Stimulated activated naive CD8-positive, alpha-beta T cell treated with anti-CD3 and anti-CD28 coated beads, Interleukin-15, Interleukin-2, amounts not matched to agents 100 ng/mL and 50 ng/mL, for 24 hours (primary cell): Measurements from ENCODE around the gene ENTPD5.
"Not testable (repeated sequence)": the region's sequence is repeated elsewhere in the genome, so short reads cannot be mapped to it uniquely, and the experiment has no call there.

ENCODE experiments used
- H3K27ac Mint-ChIP-seq: one replicate; pipeline ENCODE4 v1.8.0; 2021; ENCODE audit warnings: mild to moderate bottlenecking, mixed read lengths
- H3K27me3 Mint-ChIP-seq: one replicate; pipeline ENCODE4 v1.8.0; 2021; ENCODE audit warnings: mixed read lengths
- H3K36me3 Mint-ChIP-seq: one replicate; pipeline ENCODE4 v1.8.0; 2021; ENCODE audit warnings: low read depth, mixed read lengths
- H3K4me1 Mint-ChIP-seq: one replicate; pipeline ENCODE4 v1.8.0; 2021; ENCODE audit warnings: low read depth, mixed read lengths
- H3K4me3 Mint-ChIP-seq: one replicate; pipeline ENCODE4 v1.8.0; 2021; ENCODE audit warnings: mild to moderate bottlenecking, mixed read lengths
- H3K9me3 Mint-ChIP-seq: one replicate; pipeline ENCODE4 v1.8.0; 2021; ENCODE audit warnings: mixed read lengths

The ENTPD5 gene

DNA sequence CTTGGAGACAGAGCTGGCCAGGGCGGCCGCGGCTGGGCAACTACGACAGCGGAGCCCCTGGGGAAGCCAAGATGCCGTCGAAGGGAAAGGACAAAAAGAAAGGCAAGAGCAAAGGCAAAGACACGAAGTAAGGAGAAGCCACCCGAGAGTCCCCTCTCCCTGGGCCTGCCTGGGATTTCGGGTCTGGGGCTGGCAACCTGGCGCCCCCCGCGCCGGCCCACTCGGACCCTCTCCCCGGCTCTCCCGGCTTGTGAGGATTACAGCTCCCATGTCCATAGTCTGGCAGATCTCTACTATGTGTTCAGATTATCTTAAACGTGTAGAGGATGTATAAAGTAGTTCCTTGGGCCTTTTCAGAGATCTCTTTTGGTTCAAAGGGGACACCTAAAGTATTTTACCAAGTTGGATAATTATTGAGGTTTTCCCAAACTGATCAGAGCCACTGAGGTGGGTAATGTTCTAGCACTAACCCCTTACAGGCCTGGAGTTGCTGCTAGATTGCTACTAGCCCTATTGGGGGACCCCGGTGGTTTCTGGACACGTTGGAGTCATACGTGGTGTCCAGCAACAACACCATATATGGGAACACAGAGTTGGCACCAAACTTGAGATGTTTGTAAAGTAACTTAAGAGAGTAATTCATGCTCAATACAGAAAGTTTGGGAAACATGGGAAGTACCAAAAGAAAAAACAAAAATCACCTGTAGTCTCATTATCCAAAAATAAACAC, 485 bp upstream of the ENTPD5 start:
- Mint-ChIP-seq H3K4me3 (peak overlapping the region; percentile 86), H3K4me1 (peaks cover 22% of the 10 kb centered on the region), H3K36me3 (no peaks in the 10 kb centered on the region), H3K27ac (peak overlapping the region; percentile 88), H3K27me3 (no peaks in the 10 kb centered on the region), H3K9me3 (no peaks in the 10 kb centered on the region)

DNA sequence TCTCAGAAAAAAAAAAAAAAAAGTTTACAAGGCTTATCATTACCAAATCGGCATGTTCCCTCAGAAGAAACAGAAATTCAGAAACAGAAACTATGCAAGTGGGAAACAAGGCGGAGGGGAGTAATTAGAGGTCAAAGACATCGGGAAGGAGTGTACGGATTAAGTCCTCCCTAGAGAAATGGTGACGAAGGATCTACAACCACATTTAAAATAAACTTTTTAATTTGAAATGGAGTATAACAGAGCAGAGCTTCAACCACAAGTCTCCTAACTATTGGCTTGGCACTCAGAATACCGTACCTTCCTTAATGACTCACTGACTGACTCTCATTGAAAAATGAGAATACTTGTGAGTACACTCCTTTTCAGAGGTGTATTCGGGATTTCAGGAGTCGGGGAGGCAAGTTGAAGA, 908 bp downstream of the ENTPD5 start:
- Mint-ChIP-seq H3K9me3 (no peaks in the 10 kb centered on the region), H3K4me3 (peak overlapping the region; percentile 99), H3K4me1 (peaks cover 22% of the 10 kb centered on the region), H3K36me3 (peaks cover 2% of the 10 kb centered on the region), H3K27me3 (no peaks in the 10 kb centered on the region), H3K27ac (peak overlapping the region; percentile 96)

DNA sequence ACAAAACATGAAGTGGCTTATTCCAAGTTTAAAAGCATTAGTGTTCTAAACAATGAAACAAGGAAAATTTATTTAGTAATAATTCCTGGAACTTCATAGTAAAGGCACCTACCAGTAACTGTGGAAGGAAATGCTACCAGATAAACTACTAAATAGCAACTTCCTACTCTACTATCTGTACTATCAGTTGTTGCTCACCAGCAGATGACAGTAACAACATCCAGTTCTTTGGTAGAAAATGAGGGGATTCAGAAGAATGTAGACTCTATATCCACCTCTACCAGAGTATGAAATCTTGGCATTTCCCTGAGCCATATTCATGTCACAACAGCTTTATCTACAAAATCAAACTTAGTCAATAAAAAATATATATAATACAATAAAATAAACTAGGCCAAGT, 3.1 kb downstream of the ENTPD5 start:
- Mint-ChIP-seq H3K36me3 (peaks cover 8% of the 10 kb centered on the region), H3K9me3 (no peaks in the 10 kb centered on the region), H3K4me1 (peaks cover 22% of the 10 kb centered on the region), H3K27ac (no peak overlapping the region), H3K4me3 (no peak overlapping the region), H3K27me3 (no peaks in the 10 kb centered on the region)

DNA sequence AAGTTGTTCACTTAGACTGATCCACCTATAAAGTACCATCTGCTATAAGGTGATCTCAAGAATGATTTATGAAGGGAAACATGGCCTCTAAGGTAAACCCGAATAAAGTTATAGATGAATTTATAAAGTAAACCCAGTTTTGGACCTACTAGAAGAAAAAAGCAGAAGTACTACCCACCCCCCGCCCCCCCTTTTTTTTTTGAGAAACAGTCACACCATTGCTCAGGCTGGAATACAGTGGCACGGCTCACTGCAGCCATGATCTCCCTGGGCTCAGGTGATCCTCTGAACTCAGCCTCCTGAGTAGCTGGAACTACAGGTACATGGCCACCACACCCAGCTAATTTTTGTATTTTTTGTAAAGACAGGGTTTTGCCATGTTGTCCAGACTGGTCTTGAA, 3.9 kb downstream of the ENTPD5 start:
- H3K36me3 Mint-ChIP-seq: peaks cover 13% of the 10 kb centered on the region
- no peak overlapping the region for H3K4me3 Mint-ChIP-seq
- H3K9me3 Mint-ChIP-seq: no peaks in the 10 kb centered on the region
- H3K4me1 Mint-ChIP-seq: peaks cover 21% of the 10 kb centered on the region
- no peaks in the 10 kb centered on the region for H3K27me3 Mint-ChIP-seq
- no peak overlapping the region for H3K27ac Mint-ChIP-seq

DNA sequence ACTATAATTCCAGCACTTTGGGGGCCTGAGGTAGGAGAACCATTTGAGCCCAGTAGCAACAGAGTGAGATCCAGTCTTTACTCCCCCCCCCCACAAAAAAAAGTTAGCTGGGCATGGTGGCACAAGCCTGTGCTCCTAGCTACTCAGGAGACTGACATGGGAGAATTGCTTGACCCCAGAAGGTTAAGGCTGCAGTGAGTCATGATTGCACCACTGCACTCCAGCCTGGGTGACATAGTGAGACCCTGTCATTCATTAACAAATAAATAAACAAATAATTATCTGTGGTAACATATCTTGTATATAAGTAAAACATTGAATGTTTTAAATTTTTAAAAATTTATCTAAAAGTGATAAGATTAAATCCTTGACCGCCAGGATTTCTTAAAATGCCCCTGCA, 4.8 kb downstream of the ENTPD5 start:
- no peaks in the 10 kb centered on the region for H3K27me3 Mint-ChIP-seq
- H3K27ac Mint-ChIP-seq: no peak overlapping the region
- H3K4me3 Mint-ChIP-seq: no peak overlapping the region
- H3K4me1 Mint-ChIP-seq: peaks cover 13% of the 10 kb centered on the region
- H3K9me3 Mint-ChIP-seq: no peaks in the 10 kb centered on the region
- peaks cover 17% of the 10 kb centered on the region for H3K36me3 Mint-ChIP-seq

DNA sequence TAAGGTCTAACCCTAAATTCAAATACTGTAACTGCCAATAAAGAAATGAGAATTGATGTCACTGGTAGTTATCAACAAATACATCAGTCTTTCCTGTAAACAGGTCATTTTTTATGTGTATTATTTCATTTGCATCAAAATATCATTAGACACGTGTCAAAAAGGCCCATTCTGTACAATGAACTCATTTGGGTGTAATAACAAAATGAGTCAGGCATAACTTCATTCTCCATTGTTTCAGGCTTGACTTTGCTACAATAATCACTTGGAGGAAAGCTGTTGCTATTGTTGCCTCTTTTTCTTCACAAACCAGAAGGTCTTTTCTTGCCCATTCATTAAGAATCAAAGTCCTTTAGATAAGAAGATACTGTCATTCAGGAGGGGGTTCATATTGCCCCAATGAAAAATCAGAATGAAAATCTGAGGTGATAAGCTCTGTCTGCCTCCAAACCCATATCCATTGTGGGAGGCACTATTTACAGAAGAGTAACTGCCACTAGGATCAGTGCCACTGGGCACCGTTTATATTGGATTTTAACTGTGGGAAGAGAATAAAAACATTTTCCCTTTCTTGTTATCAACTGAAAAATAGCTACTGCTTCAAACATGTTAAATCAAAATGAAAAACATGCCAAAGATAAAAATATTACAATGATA, 10.1 kb downstream of the ENTPD5 start:
- Mint-ChIP-seq H3K9me3 (no peaks in the 10 kb centered on the region), H3K4me1 (no peaks in the 10 kb centered on the region), H3K4me3 (no peak overlapping the region), H3K27me3 (no peaks in the 10 kb centered on the region), H3K36me3 (peaks cover 30% of the 10 kb centered on the region), H3K27ac (no peak overlapping the region)

DNA sequence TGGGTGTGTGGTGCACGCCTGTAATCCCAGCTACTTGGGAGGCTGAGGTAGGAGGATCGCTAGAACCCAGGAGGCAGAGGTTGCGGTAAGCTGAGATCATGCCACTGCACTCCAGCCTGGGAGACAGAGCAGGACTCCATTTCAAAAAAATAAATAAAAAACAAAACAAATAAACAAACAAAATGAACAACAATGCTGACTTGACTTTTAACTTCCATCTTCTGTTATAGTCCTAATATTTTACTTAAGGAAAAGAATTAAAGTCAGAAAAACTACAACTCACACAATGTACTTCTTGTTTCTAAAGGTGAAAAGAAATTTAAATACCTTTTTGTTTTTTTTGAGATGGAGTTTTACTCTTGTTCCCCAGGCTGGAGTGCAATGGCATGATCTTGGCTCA, 13.4 kb downstream of the ENTPD5 start:
- peaks cover 28% of the 10 kb centered on the region for H3K36me3 Mint-ChIP-seq
- H3K4me3 Mint-ChIP-seq, H3K4me1 Mint-ChIP-seq, H3K27me3 Mint-ChIP-seq, H3K27ac Mint-ChIP-seq, H3K9me3 Mint-ChIP-seq: not testable (repeated sequence)

DNA sequence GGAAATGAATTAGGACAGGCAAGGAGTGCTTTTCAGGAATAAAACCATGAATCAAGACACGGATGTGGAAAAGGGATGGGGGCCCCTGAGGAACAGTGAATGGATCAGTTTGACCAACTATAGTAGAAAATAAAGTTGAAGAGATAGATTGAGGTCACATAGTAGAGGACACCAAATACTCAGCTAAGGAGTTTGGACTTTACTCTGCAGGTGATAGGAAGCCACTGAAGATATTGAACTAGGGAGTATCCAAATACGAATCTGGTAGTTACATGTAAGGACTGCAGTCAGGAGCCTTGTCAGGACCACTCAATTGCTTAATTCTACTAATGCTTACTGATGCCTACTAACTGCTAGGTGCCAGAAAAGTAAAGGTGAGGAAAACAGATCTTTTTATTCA, 20.4 kb downstream of the ENTPD5 start:
- no peak overlapping the region for H3K27ac Mint-ChIP-seq
- peaks cover 23% of the 10 kb centered on the region for H3K36me3 Mint-ChIP-seq
- H3K27me3 Mint-ChIP-seq: no peaks in the 10 kb centered on the region
- H3K9me3 Mint-ChIP-seq: no peaks in the 10 kb centered on the region
- H3K4me3 Mint-ChIP-seq: no peak overlapping the region
- H3K4me1 Mint-ChIP-seq: no peaks in the 10 kb centered on the region

DNA sequence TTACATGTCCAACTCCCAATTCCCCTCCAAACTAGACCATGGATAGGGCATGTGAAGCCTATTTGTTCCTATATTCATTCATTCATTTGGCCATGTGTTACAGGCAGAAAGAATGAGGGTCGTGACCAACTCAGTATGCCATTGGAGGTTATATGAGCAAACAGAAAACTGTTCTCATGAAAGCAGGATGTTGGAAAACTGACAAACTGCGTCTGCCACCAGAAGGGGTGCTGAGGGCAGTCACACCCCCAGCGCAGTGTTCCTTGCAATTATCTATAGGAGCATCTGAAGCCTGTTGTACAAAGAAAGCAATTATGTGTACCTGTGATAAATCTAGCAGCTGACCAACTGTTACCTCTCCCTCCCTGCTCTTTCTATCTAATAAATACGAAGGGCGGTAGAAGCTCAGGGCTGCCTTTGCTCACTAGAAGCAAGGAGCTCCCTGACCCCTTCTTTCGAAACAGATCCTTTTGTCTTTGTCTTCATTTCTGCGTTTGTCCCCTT, 21.1 kb downstream of the ENTPD5 start:
- H3K9me3 Mint-ChIP-seq: no peaks in the 10 kb centered on the region
- no peaks in the 10 kb centered on the region for H3K4me1 Mint-ChIP-seq
- H3K27ac Mint-ChIP-seq: no peak overlapping the region
- H3K36me3 Mint-ChIP-seq: peaks cover 20% of the 10 kb centered on the region
- no peaks in the 10 kb centered on the region for H3K27me3 Mint-ChIP-seq
- H3K4me3 Mint-ChIP-seq: no peak overlapping the region

DNA sequence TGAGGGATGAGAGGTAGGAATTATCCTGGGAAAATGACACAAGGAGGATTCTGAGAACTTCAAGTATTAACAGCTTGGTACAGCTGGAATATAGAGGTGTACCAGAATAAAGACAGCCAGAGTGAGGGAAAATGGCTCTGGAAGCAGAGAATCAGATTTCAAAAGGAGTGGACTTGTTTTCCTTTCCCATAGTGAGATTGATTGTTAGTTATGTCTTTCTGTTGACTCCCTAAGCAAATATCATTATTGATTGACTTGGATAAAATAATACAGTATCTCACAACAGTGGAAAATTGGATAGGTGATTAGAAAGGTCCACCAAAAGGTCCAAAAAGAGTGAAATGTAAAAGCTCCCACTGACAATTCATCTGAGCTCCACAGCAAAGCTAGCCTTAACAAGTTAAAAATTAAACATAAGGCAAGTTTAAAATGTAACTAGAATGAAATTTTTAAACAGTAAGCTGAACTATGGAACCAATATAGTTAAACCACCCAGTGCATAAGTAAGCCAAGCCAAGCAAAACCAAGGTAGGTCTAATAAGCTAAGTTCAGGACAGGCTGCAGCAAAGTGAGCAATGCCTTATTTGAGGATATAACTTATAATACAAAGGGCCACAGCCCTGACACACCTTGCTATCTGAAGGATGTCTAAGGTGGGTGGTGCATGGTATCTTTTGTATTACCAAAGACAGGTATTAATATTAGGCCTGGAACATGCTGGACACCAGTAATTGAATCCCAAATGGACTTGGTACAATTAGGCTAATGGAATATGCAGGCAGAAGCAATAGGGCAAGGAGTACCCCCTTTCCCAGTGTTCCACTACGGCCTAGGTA, 21.8 kb downstream of the ENTPD5 start:
- Mint-ChIP-seq H3K9me3 (no peaks in the 10 kb centered on the region), H3K36me3 (peaks cover 18% of the 10 kb centered on the region), H3K27me3 (no peaks in the 10 kb centered on the region), H3K4me3 (no peak overlapping the region), H3K4me1 (no peaks in the 10 kb centered on the region), H3K27ac (no peak overlapping the region)

DNA sequence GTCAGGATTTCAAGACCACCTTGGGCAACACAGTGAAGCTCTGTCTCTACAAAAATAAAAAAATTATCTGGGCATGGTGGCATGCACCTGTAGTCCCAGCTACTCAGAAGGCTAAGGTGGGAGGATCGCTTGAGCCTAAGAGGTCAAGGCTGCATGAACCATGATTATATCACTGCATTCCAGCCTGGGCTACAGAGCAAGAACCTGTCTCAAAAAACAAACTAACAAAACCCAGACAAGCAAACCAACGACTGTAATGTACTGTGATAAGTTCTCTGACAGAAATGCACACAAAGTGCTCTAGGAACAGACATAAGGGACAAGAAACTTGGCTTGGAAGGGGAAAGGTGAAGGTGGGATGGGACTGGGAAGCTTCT, 22.4 kb downstream of the ENTPD5 start:
- peaks cover 18% of the 10 kb centered on the region for H3K36me3 Mint-ChIP-seq
- H3K4me1 Mint-ChIP-seq: no peaks in the 10 kb centered on the region
- no peak overlapping the region for H3K27ac Mint-ChIP-seq
- no peaks in the 10 kb centered on the region for H3K27me3 Mint-ChIP-seq
- no peaks in the 10 kb centered on the region for H3K9me3 Mint-ChIP-seq
- H3K4me3 Mint-ChIP-seq: no peak overlapping the region

DNA sequence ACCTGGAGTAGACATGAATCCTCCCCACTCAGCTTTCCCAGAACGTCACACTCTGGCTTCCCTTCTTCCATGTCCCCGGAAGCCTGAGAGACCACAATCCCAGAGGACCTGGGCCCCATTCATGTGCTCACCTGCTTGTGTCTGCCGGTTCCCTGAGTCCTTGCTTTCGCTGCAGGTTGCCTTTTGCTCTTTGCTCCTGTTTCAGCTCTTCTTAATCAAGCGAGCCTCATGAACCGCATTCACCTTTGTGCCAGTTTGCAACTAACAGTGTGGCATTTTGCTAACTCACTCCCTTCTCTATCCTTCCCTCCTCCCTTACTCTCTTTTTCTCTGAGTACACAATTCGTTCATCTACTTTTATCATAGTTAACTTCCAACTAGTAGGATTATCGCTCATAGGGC, 23.1 kb downstream of the ENTPD5 start:
- H3K36me3 Mint-ChIP-seq: peaks cover 18% of the 10 kb centered on the region
- H3K27ac Mint-ChIP-seq: no peak overlapping the region
- no peak overlapping the region for H3K4me3 Mint-ChIP-seq
- no peaks in the 10 kb centered on the region for H3K9me3 Mint-ChIP-seq
- no peaks in the 10 kb centered on the region for H3K27me3 Mint-ChIP-seq
- no peaks in the 10 kb centered on the region for H3K4me1 Mint-ChIP-seq

DNA sequence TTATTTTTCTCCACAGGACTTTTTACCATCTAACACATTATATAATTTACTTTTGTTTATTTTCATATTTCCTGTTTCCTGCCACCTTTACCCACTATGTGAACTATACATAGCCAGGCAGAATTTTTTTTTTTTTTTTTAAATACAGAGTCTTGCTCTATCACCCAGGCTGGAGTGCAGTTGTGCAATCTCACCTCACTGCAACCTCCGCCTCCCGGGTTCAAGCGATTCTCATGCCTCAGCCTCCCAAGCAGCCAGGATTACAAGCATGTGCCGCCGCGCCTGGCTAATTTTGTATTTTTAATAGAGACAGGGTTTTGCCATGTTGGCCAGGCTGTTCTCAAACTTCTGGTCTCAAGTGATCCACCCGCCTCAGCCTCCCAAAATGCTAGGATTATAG, 24.2 kb downstream of the ENTPD5 start:
- not testable (repeated sequence) for H3K4me1 Mint-ChIP-seq, H3K27ac Mint-ChIP-seq, H3K9me3 Mint-ChIP-seq, H3K27me3 Mint-ChIP-seq, H3K4me3 Mint-ChIP-seq
- H3K36me3 Mint-ChIP-seq: peaks cover 18% of the 10 kb centered on the region

DNA sequence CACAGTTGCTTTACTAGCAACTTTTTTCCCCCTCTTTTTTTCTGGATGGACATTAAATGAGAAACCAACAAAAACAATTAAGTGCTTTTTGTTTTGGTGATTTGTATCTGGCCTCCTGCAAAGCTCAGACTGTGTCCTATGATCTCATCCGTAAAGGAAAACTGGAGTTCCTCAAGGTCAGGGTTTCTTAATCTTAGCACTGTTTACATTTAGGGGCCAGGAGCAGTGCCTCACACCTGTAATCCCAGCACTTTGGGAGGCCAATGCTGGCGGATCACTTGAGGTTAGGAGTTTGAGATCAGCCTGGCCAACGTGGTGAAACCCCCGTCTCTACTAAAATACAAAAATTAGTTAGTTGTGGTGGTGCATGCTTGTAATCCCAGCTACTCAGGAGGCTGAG, 28.0 kb downstream of the ENTPD5 start:
- Mint-ChIP-seq H3K9me3 (no peaks in the 10 kb centered on the region), H3K36me3 (peaks cover 20% of the 10 kb centered on the region), H3K4me3 (no peak overlapping the region), H3K27ac (no peak overlapping the region), H3K27me3 (no peaks in the 10 kb centered on the region), H3K4me1 (no peaks in the 10 kb centered on the region)

DNA sequence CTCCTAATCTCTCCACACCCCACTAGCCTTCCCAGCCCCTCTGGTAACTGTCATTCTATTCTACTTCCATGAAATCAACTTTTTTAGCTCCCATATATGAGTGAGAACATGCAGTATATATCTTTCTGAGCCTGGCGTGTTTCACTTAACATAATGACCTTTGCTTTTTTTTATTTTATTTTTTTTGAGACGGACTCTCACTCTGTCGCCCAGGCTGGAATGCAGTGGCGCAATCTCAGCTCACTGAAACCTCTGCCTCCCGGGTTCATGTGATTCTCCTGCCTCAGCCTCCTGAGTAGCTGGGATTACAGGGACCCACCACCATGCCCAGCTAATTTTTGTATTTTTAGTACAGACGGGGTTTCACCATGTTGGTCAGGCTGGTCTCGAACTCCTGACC, 30.4 kb downstream of the ENTPD5 start:
- not testable (repeated sequence) for H3K27ac Mint-ChIP-seq, H3K4me3 Mint-ChIP-seq, H3K27me3 Mint-ChIP-seq, H3K9me3 Mint-ChIP-seq, H3K4me1 Mint-ChIP-seq
- H3K36me3 Mint-ChIP-seq: peaks cover 27% of the 10 kb centered on the region
